KMS-11 (cell line): Measurements from ENCODE around the gene MINDY1.

Experiments used
- H2AFZ ChIP-seq: fragments of 200-600 bp; sonication (generic); 2 replicates; pipeline ENCODE4 v1.6.1; 2016; ENCODE audit warnings: antibody characterized with exemption, mixed run types, low read depth
- H3K27ac ChIP-seq: fragments of 200-600 bp; sonication (generic); 2 replicates; pipeline ENCODE4 v1.6.1; 2016; ENCODE audit warnings: mild to moderate bottlenecking, mixed run types
- H3K27me3 ChIP-seq: fragments of 200-600 bp; sonication (generic); 2 replicates; pipeline ENCODE4 v1.6.1; 2017; ENCODE audit warnings: mild to moderate bottlenecking, low read depth, mixed run types, moderate library complexity; ENCODE audit not compliant: insufficient read depth
- H3K36me3 ChIP-seq: fragments of 200-600 bp; sonication (generic); 2 replicates; pipeline ENCODE4 v1.6.1; 2017; ENCODE audit warnings: mild to moderate bottlenecking, mixed run types; ENCODE audit not compliant: insufficient read depth
- H3K4me1 ChIP-seq: fragments of 200-600 bp; sonication (generic); 2 replicates; pipeline ENCODE4 v1.6.1; 2016; ENCODE audit warnings: mild to moderate bottlenecking, low read depth, mixed run types; ENCODE audit not compliant: poor library complexity, severe bottlenecking
- H3K4me2 ChIP-seq: fragments of 200-600 bp; sonication (generic); 2 replicates; pipeline ENCODE4 v1.7.0; 2016; ENCODE audit warnings: mild to moderate bottlenecking, mixed run types
- H3K4me3 ChIP-seq: fragments of 200-600 bp; sonication (generic); IDR thresholded peaks from 2 replicates; pipeline ENCODE4 v1.6.1; 2017; ENCODE audit warnings: low read depth, low read length, mixed read lengths; ENCODE audit not compliant: insufficient read depth
- H3K79me2 ChIP-seq: fragments of 200-600 bp; sonication (generic); 2 replicates; pipeline ENCODE4 v1.6.1; 2016; ENCODE audit warnings: low read depth, mixed run types; ENCODE audit not compliant: insufficient read depth
- H3K9ac ChIP-seq: fragments of 200-600 bp; sonication (generic); 2 replicates; pipeline ENCODE4 v1.6.1; 2016; ENCODE audit warnings: mild to moderate bottlenecking, mixed run types
- H4K20me1 ChIP-seq: fragments of 200-600 bp; sonication (generic); 2 replicates; pipeline ENCODE4 v1.6.1; 2016; ENCODE audit warnings: mild to moderate bottlenecking, mixed run types; ENCODE audit not compliant: insufficient read depth
- CTCF ChIP-seq: fragments of 200-600 bp; sonication (generic); conservative IDR thresholded peaks from 2 replicates; pipeline ENCODE4 v1.6.1; 2017; ENCODE audit warnings: low read depth, mild to moderate bottlenecking, antibody characterized with exemption, low read length, moderate library complexity, mixed read lengths

Gene MINDY1

GRCh38 chr1:151006327-151007052, at the start of gene MINDY1:
MINDY1 (minus strand) TSS chr1:151006902; CDS start chr1:151002617, 4,285 bp downstream.
- peak; percentile 50 for TF ChIP-seq CTCF
- H3K9ac ChIP-seq, result peak within 1 kb of the TSS; percentile 65
- H3K36me3 ChIP-seq, result no peaks in the 10 kb centered on the region
- peak within 1 kb of the TSS; percentile 84 for H2AFZ ChIP-seq
- no peaks in the 10 kb centered on the region for H4K20me1 ChIP-seq
- no peaks in the 10 kb centered on the region for H3K79me2 ChIP-seq
- peak within 1 kb of the TSS; percentile 68 for H3K27ac ChIP-seq
- H3K4me3 ChIP-seq, result no peak within 1 kb of the TSS
- no peaks in the 10 kb centered on the region; the same call in 1 of the 2 replicates for H3K27me3 ChIP-seq
- H3K4me1 ChIP-seq, result peaks cover 63% of the 10 kb centered on the region
- peak within 1 kb of the TSS; percentile 73 for H3K4me2 ChIP-seq

GRCh38 chr1:151056149-151056548, 49.4 kb upstream of the MINDY1 start:
- peaks cover 5% of the 10 kb centered on the region; the same call in 1 of the 2 replicates for H4K20me1 ChIP-seq
- peaks cover 48% of the 10 kb centered on the region for H3K79me2 ChIP-seq
- H3K4me1 ChIP-seq, result peaks cover 38% of the 10 kb centered on the region
- no peak overlapping the region; the same call in 1 of the 2 replicates for H3K9ac ChIP-seq
- H3K27ac ChIP-seq, result peak overlapping the region; percentile 6; the same call in 1 of the 2 replicates
- H3K4me2 ChIP-seq, result peak overlapping the region; percentile 75
- no peaks in the 10 kb centered on the region for H3K27me3 ChIP-seq
- peaks cover 28% of the 10 kb centered on the region; the same call in 1 of the 2 replicates for H3K36me3 ChIP-seq
- peak overlapping the region; percentile 37 for H3K4me3 ChIP-seq
- no peak overlapping the region for H2AFZ ChIP-seq
- TF ChIP-seq CTCF, result no peak

- no peaks in the 10 kb centered on the region for H3K27me3 ChIP-seq
- 0 out of 2 replicates have a peak, but pooled peaks have one; percentile 5 for TF ChIP-seq CTCF
- H3K4me3 ChIP-seq, result no peak overlapping the region
- peaks cover 44% of the 10 kb centered on the region for H3K4me1 ChIP-seq
- H3K36me3 ChIP-seq, result peaks cover 28% of the 10 kb centered on the region; the same call in 1 of the 2 replicates
- H3K79me2 ChIP-seq, result peaks cover 48% of the 10 kb centered on the region
- peaks cover 5% of the 10 kb centered on the region; the same call in 1 of the 2 replicates for H4K20me1 ChIP-seq
- peak overlapping the region; percentile 75; the same call in 1 of the 2 replicates for H3K4me2 ChIP-seq
- no peak overlapping the region for H3K9ac ChIP-seq
- no peak overlapping the region for H2AFZ ChIP-seq
- H3K27ac ChIP-seq, result no peak overlapping the region
Observed at GRCh38 chr1:151055581-151055980, 48.9 kb upstream of the MINDY1 start.

GRCh38 chr1:151054971-151055547, 48.4 kb upstream of the MINDY1 start:
- Histone ChIP-seq H3K9ac (no peak overlapping the region), H4K20me1 (peaks cover 5% of the 10 kb centered on the region; the same call in 1 of the 2 replicates), H3K4me1 (peaks cover 47% of the 10 kb centered on the region), H3K79me2 (peaks cover 46% of the 10 kb centered on the region), H3K4me3 (no peak overlapping the region), H2AFZ (no peak overlapping the region), H3K4me2 (no peak overlapping the region), H3K36me3 (peaks cover 28% of the 10 kb centered on the region; the same call in 1 of the 2 replicates), H3K27ac (no peak overlapping the region), H3K27me3 (no peaks in the 10 kb centered on the region)
- TF ChIP-seq CTCF, result no peak
